Body of pancreas (tissue), 4 donors: ENCODE results near the gene RUBCN. TPM values are rescaled to one million over a fixed set of nuclear protein-coding genes. Genes with fewer than 3 reads are reported as not detected.
A peak's percentile ranks its signal among the peaks of the same experiment; 100 is the strongest.
"Not testable (repeated sequence)": the region's sequence is repeated elsewhere in the genome, so short reads cannot be mapped to it uniquely, and the experiment has no call there.

Experiments
- ATAC-seq: fragments of 150-250 bp; one replicate; pipeline ENCODE4 v1.9.1; 2016
- DNase-seq, 4 donors: peaks; one replicate each; pipeline ENCODE4 v3.0.0-alpha.2; 2019
- H3K27ac ChIP-seq, 4 donors: fragments of 200-600 bp; sonication (generic); 1 replicate in 3 of 4; 2 replicates in 1 of 4; pipeline versions ENCODE4 v1.5.1 to v1.6.1; 2016 to 2019; ENCODE audit warnings: mild to moderate bottlenecking in 1 of 4, mixed read lengths in 1 of 4, moderate library complexity in 1 of 4
- H3K27me3 ChIP-seq, 2 donors: fragments of 200-600 bp; sonication (generic); one replicate each; pipeline ENCODE4 v1.6.0; 2016; ENCODE audit warnings: mild to moderate bottlenecking in 1 of 2
- H3K36me3 ChIP-seq, 2 donors: fragments of 200-600 bp; sonication (generic); replicated peaks in 1 of 2; 2 replicates each; pipeline ENCODE4 v1.5.1; 2016; ENCODE audit warnings: low read depth in 2 of 2; ENCODE audit not compliant: insufficient read depth in 1 of 2
- H3K4me1 ChIP-seq: fragments of 200-600 bp; sonication (generic); one replicate; pipeline ENCODE4 v1.6.0; 2016
- H3K4me3 ChIP-seq, 2 donors: fragments of 200-600 bp; sonication (generic); 1 replicate in 1 of 2; 2 replicates in 1 of 2; pipeline ENCODE4 v1.5.1; 2016 to 2019
- H3K9me3 ChIP-seq, 3 donors: fragments of 200-600 bp; sonication (generic); 1 replicate in 2 of 3; 2 replicates in 1 of 3; pipeline ENCODE4 v1.5.1; 2016
- WGBS, 2 donors: methylation state at CpG; one replicate each; pipeline ENCODE4 v1.1.5; 2017; 5-methylcytosine and 5-hydroxymethylcytosine counted together
- intact Hi-C: fragments of 100-400 bp; cut with DNase I; formaldehyde crosslinking; loops from one replicate; pipeline ENCODE4 v1.15.1; 2023
- total RNA-seq, 2 donors: library from RNA; depleted of rRNA; stranded (reverse); fragments of >200 nt; gene quantifications; one replicate each; pipeline ENCODE4 v1.1.0, GENCODE V29; 2016

The RUBCN gene
- total RNA-seq, 2 donors from 2014 or later: 23.1 to 33.0 TPM

GRCh38 chr3:197663367-197664140, 73.2 kb downstream of the RUBCN start:
- H3K27me3 ChIP-seq, intact Hi-C loops, H3K36me3 ChIP-seq, H3K27ac ChIP-seq, H3K4me3 ChIP-seq, H3K9me3 ChIP-seq, ATAC-seq, DNase-seq: not testable (repeated sequence)
- H3K4me1 ChIP-seq: peaks cover 26% of the 10 kb centered on the region
- WGBS, 2 donors: 78 to 80% methylated on average over 5 to 21 of the region's 25 CpGs

DNA sequence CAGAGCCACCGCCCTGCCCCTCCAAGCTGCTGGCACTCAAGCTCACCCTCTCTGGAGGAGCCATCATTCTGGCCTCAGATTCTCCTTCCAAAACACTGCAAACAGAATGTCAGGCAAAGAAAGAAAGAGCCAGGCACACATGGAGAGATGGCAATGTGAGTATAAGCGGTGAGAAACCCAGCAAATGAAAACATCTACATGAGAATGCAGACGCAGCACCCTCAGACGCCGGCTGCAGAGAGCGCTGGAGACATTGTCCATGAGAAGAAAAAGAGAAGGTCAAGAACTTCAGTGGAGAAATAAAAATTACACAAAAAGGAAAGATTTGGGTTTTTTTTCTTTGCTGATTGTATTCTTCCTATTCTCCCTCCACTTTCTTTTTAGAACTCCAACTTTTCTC, 74.4 kb downstream of the RUBCN start:
- 77 to 79% methylated on average over 6 of the region's 6 CpGs for WGBS, 2 donors
- intact Hi-C loops: not testable (repeated sequence)

DNA sequence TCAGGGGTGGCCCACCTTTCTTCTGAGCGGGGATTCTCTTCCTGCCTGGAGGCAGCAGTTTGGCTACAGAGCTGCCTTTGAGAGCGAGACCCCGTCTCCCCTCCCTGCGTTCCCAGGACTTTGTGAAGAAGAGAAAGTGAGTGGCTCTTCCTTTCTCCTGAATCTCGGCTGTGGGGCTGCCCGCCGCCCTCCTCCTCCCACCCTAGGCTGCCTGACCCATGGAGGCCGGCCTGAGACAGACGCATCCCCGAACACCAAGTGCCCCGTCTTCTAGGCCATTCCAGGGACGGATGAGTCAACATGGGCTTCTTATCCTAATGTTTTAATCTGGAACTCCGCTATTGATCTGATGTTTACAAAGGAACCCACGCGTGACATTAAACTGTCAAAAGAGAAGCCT, 74.8 kb downstream of the RUBCN start:
- intact Hi-C loops, H3K9me3 ChIP-seq, H3K36me3 ChIP-seq, H3K4me3 ChIP-seq, DNase-seq, H3K27me3 ChIP-seq, H3K27ac ChIP-seq, ATAC-seq: not testable (repeated sequence)
- WGBS, 2 donors: 71 to 76% methylated on average over 12 to 14 of the region's 15 CpGs
- peaks cover 12% of the 10 kb centered on the region for H3K4me1 ChIP-seq

More for the DNA sequence above, 74.4 kb downstream of the RUBCN start:
- not testable (repeated sequence) for H3K27me3 ChIP-seq, DNase-seq, H3K36me3 ChIP-seq, H3K9me3 ChIP-seq, ATAC-seq, H3K27ac ChIP-seq, H3K4me3 ChIP-seq
- peaks cover 14% of the 10 kb centered on the region for H3K4me1 ChIP-seq

DNA sequence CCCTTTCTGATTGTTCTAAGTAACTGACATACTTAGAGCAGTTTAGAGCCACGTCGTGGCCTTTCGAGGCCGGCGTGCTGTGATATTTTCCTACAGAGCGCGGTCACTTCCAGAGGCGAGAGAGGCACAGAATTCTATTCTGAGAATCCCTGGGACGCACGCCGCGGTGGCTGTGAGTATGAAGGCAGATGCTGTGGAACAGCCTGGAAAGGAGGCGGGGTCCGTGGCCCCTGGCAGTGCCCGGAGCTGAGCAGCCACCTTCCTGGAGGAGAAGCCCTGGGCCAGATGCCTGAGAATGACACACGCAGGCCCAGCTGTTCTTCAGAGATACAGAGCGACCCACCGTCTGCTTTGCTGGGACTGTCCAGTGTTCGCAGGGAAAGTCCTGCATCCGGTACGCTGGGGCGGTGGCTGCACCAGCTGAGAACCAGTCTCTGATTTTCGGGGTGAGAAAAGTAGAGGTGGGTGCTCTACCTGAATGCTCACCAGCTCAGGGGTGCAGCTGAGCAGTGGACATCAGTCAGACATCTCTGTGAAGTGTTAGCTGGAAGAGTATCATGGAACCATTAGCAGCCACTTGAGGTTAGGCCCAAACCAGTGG, 75.4 kb downstream of the RUBCN start:
- H3K27ac ChIP-seq, H3K9me3 ChIP-seq, H3K4me1 ChIP-seq, ATAC-seq, H3K4me3 ChIP-seq, H3K36me3 ChIP-seq, intact Hi-C loops, DNase-seq, H3K27me3 ChIP-seq: not testable (repeated sequence)
- WGBS, 2 donors: 87 to 88% methylated on average over 18 to 20 of the region's 23 CpGs

GRCh38 chr3:197659701-197660100, 77.0 kb downstream of the RUBCN start:
- WGBS, 2 donors: 75% methylated on average over 14 of the region's 16 CpGs; no CpG with 5 or more reads in 1 of the 2 donors
- intact Hi-C loops, H3K27me3 ChIP-seq, H3K4me3 ChIP-seq, DNase-seq, H3K9me3 ChIP-seq, H3K36me3 ChIP-seq, ATAC-seq, H3K4me1 ChIP-seq, H3K27ac ChIP-seq: not testable (repeated sequence)

- ATAC-seq, H3K4me1 ChIP-seq, intact Hi-C loops, DNase-seq, H3K9me3 ChIP-seq, H3K27ac ChIP-seq, H3K27me3 ChIP-seq, H3K36me3 ChIP-seq, H3K4me3 ChIP-seq: not testable (repeated sequence)
- 65 to 71% methylated on average over 8 to 9 of the region's 10 CpGs for WGBS, 2 donors
These were observed 77.6 kb downstream of the RUBCN start for GRCh38 chr3:197659144-197659543.

- H3K9me3 ChIP-seq, ATAC-seq, H3K4me3 ChIP-seq, H3K27ac ChIP-seq, H3K36me3 ChIP-seq, H3K4me1 ChIP-seq, DNase-seq, H3K27me3 ChIP-seq, intact Hi-C loops: not testable (repeated sequence)
- 75 to 78% methylated on average over 8 to 13 of the region's 13 CpGs for WGBS, 2 donors
These were observed 78.0 kb downstream of the RUBCN start for GRCh38 chr3:197658706-197659105.

- intact Hi-C loops, H3K4me1 ChIP-seq, H3K36me3 ChIP-seq, H3K4me3 ChIP-seq, ATAC-seq, DNase-seq, H3K27me3 ChIP-seq, H3K9me3 ChIP-seq, H3K27ac ChIP-seq: not testable (repeated sequence)
- 75% methylated on average over 6 of the region's 30 CpGs; no CpG with 5 or more reads in 1 of the 2 donors for WGBS, 2 donors
These were observed 79.0 kb downstream of the RUBCN start for GRCh38 chr3:197657541-197658292.

GRCh38 chr3:197656960-197657359, 79.7 kb downstream of the RUBCN start:
- H3K9me3 ChIP-seq, intact Hi-C loops, H3K36me3 ChIP-seq, DNase-seq, H3K27ac ChIP-seq, H3K4me3 ChIP-seq, ATAC-seq, H3K4me1 ChIP-seq, H3K27me3 ChIP-seq: not testable (repeated sequence)
- WGBS, 2 donors: 77 to 81% methylated on average over 11 to 12 of the region's 12 CpGs

DNA sequence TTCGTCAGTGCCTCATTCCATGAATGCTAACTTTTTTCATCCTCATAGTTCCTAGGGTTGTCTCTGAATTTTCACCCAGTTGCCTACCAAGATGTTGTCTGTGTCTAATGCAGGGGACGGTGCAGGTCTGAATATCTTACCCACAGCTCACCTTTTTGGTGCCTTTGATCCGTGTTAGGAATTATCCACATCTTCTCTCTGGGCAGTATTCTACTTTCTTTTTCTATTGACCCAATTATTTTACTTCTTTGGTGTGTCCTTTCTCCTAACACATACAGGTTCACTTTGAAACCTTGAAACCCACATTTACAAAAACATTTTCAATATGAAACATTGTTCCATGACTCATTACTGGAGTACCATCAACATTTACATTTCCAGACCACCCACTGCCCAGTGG, 80.6 kb downstream of the RUBCN start:
- DNase-seq, H3K9me3 ChIP-seq, H3K4me1 ChIP-seq, H3K27ac ChIP-seq, H3K4me3 ChIP-seq, H3K36me3 ChIP-seq, ATAC-seq, H3K27me3 ChIP-seq, intact Hi-C loops: not testable (repeated sequence)
- 87 to 97% methylated on average over 2 of the region's 3 CpGs for WGBS, 2 donors

DNA sequence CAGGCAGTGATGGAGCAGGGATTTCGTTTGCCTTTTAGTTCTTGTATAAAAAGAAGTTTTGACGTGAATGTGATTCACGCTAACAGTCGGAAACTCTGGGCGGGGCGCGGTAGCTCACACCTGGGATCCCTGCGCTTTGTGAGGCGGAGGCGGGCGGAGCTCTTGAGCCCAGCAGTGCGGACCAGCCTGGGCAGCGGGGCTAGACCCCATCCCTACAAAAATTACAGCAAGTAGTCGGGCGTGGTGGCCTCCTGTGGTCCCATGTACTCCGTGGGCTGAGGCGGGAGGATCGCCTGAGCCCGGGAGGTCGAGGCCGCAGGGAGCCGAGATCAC, 81.7 kb downstream of the RUBCN start:
- DNase-seq, H3K27ac ChIP-seq, H3K36me3 ChIP-seq, H3K4me3 ChIP-seq, H3K9me3 ChIP-seq, intact Hi-C loops, H3K27me3 ChIP-seq, H3K4me1 ChIP-seq: not testable (repeated sequence)
- WGBS, 2 donors: 0% methylated on average over 2 of the region's 22 CpGs; no CpG with 5 or more reads in 1 of the 2 donors
- ATAC-seq: peak; percentile 68
